HL-60/S4 treated with retinoic acid at 250 ng/mL for 4 days and 3 days (cell line): ENCODE data around the gene RNU1-4.
"Not testable (repeated sequence)": the region's sequence is repeated elsewhere in the genome, so short reads cannot be mapped to it uniquely, and the experiment has no call there.

Experiments used
- in situ Hi-C: fragments of 300-500 bp; cut with MboI; formaldehyde crosslinking; loops from 2 replicates; pipeline ENCODE4 v1.7.0; 2022; ENCODE audit warnings: low sequenced_read_pairs

Gene RNU1-4

DNA sequence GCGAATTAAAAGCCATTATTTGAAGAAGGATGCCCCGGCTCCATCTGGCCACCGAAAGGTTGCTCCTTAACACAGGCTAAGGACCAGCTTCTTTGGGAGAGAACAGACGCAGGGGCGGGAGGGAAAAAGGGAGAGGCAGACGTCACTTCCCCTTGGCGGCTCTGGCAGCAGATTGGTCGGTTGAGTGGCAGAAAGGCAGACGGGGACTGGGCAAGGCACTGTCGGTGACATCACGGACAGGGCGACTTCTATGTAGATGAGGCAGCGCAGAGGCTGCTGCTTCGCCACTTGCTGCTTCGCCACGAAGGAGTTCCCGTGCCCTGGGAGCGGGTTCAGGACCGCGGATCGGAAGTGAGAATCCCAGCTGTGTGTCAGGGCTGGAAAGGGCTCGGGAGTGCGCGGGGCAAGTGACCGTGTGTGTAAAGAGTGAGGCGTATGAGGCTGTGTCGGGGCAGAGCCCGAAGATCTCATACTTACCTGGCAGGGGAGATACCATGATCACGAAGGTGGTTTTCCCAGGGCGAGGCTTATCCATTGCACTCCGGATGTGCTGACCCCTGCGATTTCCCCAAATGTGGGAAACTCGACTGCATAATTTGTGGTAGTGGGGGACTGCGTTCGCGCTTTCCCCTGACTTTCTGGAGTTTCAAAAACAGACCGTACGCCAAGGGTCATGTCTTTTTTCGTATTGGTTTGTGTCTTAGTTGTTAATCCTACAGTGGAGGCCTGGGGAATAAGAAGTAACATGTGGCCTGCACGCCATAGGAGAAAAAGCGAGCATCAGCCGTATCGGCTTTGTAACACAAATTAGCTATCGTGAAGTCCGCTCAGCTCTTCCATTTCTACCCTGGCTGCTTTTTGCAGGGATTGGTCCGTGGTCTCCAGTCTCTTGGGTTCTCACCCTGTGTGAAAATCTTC is at the start of gene RNU1-4:
Gene RNU1-4 (plus strand): TSS at position 470 of the 918 bp plus-strand sequence.
- in situ Hi-C loops: not testable (repeated sequence)

DNA sequence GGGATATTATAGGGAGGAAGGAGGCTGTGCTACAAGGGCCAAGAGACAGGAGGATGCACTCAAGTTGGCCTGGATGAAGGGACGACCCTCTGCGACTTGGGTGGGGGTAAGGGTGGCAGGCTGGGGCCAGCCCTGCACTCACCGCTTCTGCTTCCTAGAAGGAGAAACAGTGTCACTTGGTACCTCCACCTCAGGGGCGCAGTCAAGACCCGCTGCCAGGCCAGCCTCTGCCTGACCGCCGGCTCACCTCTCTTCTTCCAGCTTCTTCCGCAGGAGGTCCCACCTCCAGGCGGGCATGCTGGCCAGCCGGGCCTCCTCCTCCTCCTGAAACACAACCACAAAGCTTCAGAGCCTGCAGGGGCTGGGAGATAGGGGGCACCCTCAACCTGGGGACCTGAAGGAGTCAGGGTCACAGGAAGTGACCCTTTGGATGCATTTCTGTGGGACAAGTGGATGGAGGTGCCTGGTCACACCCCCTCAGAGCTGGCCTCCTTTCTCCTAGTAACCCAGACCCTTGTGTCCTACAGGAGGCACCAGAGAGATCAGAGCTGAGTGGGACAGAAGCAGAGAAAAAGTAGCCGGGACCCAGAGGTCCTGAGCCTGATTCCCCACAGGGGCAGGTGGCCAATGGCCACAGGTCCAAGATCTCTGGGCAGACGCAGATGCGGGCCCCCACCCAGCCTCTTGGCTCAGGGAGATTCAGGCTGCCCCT is 49.2 kb upstream of the RNU1-4 start:
- in situ Hi-C loops: not testable (repeated sequence)

DNA sequence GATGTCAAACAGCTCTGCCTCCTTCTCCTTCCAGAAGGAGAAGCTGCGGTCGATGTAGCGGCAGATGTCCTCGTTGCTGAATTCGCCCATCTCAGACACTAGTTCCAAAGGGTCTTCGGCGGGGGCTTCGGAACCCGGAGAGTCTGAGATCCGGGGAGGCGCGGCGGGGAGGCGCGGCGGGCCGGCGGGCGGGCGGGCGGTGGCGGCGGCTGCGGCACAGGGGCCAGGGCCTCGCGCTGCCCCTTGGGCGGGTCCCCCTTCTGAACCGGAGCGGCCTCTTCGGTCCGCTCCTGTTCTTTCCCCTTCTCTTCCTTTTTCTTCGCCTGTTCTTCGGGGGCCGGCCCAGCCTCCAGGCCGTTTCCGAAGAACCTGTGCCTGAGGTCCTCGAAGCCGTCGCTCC is 48.0 kb upstream of the RNU1-4 start:
- in situ Hi-C loops: not testable (repeated sequence)

DNA sequence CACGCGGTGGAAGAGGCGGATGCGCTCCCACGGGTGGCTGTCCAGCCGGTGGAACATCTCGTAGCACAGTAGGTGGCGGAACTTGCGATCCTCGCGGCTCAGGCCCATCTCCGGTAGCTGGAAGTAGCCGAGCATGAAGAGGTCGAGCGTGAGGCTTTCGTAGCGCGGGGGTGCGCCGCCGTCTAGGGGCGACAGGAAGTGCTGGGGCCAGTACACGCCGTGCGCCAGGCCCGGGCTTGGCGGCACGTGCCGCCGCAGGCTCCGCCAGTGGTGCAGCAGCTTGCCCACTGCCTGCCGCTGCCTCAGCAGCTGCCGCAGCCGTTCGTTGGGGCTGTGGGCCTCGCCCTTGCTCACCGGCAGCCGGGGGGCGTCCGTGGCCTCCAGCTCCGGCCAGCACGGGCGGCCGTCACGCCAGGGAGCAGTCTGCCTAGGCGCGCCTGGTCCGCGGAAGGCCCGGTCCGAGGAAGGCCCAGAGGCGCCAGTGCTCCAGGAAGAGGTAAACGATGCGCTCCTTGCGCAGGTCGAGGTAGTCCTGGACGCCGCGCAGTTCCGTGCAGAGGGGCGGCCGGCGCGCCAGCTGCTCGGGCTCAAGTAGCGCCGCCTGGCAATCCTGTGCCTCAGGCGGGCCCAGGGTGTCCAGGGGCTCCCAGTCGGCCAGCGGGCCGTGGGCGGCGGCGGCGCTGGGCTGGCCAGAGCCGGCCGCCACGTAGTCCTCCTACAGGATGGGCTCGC is 47.4 kb upstream of the RNU1-4 start:
- in situ Hi-C loops: not testable (repeated sequence)

DNA sequence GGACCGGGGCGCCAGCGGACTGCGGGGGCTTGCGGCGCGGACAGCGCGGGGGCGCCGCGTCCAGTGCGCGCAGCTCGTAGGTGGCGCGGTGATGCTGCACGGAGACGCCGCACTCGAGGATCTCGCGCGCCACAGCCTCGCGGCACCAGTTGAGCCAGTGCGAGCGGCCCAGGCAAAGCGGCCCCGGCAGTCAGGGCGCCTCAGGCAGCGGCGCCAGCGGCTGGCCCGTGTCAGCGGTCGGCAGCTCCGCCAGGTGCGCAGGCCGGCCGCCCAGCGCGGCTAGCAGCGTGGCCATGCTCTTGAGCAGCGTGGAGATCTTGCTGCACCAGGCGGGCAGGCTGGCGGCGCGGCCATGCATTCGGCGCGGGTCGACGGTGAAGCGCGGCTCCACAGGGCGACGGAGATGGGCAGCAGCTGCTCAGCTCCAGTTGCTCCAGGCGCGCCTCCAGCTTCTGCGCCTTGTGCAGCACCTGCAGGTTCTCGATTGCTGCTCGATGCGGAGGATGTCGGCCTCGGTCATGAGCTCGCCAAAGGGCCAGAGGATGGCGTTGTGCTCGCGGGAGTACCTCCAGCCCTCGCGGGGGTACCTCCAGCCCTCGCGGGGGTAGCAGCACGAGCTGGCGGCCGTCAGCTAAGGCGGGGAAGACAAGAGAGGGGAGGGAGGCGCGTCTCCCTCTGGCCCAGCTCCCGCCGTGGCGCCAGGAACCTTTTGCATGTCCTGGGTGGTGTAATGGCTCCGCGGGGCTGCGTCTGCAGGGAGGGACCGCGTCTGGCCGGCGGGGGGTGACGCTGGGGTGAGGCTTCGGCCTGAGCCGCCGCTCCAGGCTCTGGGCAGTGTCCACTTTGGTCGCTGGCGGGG is 46.6 kb upstream of the RNU1-4 start:
- in situ Hi-C loops: not testable (repeated sequence)

DNA sequence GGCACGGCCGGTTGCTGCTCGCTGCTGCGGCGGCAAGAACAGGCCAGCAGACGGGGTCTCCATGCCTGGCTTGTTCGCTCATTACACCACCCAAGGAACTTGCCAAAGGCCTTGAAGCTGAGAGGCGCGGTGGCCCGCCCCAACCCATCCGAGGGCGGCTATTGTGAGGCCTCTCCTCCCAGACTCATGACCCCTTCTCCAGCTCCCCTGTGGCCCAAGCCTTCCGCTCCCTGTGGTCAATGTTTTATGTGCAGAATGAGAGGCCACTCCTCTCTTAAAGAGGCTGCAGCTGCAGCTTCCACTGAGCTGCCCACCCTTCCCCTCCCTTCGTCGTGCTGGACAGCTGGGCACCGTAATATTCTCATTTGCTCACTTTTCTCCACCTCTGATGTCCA is 46.0 kb upstream of the RNU1-4 start:
- in situ Hi-C loops: not testable (repeated sequence)

DNA sequence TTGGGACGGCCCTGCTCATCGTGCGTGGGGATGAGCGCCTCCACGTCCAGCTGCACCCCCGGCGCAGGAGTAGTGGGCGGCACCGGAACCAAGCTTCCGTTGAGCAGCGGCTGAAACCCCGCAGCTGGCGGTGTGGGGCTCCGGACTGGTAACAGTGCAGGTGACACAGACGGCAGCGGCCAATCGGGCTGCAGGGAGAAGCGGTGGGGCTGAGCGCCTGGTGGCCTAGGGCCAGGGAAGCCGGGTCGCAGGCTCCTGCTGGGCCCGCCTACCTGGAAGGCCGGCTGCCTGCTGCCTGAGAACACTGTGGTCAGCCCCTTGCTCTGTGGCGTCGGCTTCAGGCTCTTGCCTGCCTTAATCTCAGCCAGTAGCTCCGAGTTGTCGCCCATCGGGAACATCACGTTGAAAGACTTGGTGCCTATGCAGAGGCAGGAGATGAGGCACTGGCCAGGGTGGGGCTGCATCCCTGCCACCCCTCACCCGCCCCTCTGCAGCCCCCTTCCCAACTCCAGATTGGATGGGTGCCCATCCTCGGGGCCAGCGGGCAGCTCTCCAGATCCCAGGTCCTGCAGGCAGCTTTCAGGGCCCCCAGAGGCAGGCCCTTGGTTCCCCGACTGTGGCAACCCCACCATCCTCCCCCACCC is 43.7 kb upstream of the RNU1-4 start:
- in situ Hi-C loops: not testable (repeated sequence)

DNA sequence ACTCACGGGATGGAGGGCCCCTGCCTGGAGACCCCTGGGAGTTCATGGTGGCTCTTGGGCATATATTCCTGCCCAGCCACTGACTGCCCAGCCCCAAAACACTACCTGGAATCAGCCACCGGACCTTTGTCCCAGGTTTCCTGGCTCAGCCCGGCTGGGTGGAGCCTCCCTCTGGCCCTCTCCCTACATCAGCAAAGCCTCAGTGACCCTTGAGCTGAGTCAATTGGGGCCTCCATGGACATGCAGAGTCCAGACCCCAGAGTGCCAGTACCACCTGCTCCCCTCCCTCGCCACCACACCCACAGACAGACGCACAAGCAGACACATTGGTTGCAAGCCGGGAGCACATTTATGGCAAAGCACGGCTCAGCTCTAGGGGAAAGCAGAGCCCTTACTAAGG is 43.2 kb upstream of the RNU1-4 start:
- in situ Hi-C loops: not testable (repeated sequence)

DNA sequence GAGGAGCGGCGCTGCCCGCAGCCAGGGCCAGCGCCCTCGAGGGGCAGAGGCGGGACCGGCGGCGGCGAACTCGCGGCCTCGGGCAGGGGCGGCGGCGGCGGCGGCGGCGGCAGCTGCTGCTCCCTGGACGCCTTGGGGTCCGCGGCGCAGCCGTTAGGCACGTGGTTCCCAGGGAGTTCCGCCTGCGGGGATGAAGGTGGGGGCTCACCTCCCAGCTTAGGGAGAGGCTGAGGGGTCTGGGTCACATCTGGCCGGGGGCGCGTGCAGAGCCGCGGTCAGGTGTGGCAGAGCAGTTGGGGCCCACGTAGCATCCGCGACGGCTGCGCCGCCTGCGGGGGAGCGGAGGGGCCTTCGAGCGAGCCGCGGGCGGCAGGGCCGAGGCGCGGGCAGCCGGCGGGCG is 40.9 kb upstream of the RNU1-4 start:
- in situ Hi-C loops: not testable (repeated sequence)

DNA sequence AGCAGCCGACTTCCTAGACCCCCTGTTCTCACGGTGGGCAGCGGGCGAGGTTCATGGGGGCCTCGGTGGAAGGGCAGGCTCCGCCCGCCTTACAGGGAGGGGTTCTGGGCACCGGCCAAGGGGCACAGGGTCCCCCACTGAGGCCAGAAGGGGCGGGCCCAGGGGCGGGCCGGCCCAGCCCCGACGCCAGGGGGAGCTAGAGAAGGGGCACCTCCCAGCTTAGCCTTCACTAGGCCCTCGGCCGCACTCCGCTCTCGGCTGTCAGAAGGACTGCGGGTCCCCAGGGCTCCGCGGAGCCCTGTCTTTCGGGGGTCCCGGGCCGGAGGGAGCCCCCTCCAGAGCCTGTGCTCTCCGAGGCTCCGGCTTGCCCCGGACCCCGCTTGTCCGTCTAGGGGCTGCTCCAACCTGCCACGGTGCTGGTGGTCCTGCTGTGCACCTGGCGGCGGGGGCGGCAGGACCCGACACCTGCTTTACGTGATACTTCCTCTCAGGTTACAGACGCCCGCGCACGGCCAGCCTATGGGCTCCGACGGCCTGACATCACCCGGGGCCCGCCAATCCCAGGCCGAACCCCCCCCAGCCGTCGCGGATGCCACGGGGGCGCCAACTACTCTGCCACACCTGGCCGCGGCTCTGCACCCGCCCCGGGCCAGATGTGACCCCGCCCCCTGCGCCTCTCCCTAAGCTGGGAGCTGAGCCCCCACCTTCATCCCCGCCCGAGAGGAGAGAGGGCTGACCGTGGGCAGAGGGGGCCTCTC is 40.0 kb upstream of the RNU1-4 start:
- in situ Hi-C loops: not testable (repeated sequence)

DNA sequence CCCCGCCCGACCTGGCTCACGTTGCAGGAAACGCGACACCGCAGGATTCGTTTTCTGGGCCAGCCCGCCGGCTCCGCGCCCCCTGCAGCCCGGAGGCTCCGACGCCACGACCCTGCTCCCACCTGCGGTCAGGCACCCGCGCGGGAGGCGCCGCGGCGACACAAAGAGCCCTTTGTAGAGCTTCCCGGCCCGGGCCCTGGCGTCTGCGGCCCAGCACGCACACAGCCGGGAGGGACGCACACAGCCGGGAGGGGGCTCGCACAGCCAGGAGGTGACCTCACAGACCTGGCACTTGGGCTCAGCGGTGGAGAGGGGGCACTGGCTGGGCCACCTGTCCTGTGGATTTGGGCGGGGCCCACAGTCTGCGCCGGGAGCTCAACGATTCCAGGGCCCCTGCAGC is 39.1 kb upstream of the RNU1-4 start:
- in situ Hi-C loops: not testable (repeated sequence)

DNA sequence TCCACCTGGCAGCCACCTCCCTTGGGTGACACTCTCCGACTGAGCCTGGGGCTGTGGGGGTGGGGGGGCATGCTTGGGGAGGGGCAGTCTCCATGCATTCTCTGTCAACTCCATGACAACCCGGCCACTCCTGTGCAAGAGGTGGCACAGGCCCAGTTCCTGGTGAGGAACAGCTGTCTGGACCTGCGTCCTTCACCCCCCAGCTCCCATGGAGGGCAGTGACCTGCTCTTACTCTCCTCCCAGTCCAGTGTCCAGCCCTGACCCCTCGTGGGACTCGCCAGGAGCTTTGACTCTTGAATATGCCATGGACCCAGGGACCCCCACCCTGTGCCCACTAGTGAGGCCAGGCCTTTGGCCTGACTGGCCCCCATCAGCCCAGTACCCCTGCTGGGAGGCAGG is 38.0 kb upstream of the RNU1-4 start:
- in situ Hi-C loops: not testable (repeated sequence)

DNA sequence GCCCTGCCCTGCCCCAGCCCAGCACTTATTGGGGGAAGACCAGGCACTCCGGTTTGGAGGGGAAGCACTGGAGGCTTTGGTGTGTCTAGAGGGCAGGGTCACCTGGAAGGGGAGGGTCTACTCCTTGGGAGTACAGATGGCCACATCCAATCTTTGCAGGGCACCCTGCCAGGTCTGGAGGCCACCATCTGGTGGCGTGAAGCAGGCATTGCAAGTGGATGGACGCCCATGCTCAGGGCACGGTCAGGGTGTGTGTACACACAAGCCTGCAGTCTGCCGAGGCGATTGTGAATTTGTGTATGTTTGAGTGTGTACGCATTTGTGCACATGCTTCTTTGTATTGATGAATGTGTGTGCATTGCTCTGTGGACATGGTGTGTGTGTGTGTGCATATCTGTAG is 37.2 kb upstream of the RNU1-4 start:
- in situ Hi-C loops: not testable (repeated sequence)

DNA sequence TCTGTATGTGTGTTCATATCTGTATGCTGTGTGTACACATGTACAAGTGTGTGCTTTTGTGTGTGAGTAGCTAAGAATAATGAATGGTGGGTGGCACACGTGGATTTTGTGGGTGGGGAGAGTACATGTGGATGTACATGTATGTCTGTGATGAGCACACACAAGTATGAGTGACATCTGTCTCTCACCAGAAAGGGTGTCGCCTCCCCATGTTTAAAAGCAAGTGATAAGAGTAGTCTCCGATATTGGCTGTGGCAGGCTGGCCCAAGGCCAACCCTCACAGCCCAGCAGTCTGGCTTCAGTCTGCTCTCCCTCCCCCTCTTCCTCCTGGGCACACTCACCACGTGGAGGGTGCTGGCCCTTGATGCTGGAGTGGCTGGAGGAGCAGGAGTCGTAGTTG is 36.7 kb upstream of the RNU1-4 start:
- in situ Hi-C loops: not testable (repeated sequence)

DNA sequence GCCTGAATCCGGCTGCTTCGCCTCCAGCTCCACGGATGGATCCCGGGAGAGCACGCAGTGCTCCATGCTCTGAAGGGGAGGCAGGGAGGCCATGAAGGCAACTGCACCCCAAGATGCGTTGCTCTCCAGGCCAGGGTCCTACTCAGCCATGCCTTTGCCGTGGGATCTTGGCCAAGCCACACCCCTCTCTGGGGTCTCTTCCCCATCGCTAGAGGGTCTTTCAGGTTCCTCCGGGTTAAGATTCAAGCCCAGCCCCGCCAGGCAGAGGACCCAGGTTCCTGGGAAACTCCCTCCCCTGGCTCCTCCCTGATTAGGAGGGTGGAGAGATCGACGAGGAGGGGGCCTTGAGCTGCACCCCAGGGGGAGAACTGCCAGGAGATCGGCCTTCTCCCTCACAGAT is 36.2 kb upstream of the RNU1-4 start:
- in situ Hi-C loops: not testable (repeated sequence)

DNA sequence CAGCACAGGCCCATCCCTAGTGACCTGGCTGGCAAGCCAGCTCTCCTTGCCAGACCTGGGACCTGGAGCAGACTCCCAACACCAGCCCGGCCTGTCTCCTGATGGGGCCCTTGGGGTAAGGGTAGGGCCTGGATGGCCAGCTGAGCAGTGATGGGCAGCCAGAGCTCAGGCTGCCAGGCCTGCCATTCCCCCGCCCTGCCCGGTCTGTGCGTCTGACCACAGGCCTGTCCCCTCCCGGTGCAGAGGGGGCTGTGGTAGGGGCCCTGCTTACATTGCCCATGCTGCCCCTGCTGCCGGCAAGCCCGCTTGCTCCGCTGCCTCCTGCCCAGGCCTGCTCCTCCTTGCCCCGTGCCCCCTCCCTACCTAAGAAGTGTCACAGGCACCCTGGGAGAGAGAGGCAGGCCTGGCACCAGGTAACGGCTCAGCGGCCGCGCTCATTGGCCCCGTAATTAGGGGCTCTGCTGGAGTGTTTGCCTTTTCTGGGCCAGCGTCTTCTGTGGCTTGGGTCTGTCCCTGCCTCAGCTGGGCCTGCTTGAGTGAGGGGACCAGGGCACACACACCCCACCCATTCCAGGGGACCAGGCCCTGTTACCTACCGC is 35.7 kb upstream of the RNU1-4 start:
- in situ Hi-C loops: not testable (repeated sequence)

DNA sequence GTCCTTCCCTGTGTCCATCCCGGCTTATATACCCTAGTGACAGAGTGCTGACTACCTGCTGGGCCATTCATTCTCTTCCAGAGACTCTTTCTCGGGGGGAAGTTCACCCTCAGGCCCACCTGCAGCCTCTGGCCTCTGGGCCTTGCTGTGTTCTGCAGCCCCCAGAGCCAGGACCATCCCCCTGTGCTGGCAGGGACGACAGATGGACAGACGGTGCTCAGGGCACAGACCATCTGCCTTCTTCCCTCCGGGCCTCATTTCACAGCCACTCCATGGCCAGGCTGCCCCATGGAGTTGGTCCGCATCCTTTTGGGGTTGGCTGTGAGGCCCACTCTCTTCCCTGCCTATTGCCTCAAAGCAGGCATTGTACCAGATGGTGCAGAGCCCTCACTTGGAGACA is 34.0 kb upstream of the RNU1-4 start:
- in situ Hi-C loops: not testable (repeated sequence)

DNA sequence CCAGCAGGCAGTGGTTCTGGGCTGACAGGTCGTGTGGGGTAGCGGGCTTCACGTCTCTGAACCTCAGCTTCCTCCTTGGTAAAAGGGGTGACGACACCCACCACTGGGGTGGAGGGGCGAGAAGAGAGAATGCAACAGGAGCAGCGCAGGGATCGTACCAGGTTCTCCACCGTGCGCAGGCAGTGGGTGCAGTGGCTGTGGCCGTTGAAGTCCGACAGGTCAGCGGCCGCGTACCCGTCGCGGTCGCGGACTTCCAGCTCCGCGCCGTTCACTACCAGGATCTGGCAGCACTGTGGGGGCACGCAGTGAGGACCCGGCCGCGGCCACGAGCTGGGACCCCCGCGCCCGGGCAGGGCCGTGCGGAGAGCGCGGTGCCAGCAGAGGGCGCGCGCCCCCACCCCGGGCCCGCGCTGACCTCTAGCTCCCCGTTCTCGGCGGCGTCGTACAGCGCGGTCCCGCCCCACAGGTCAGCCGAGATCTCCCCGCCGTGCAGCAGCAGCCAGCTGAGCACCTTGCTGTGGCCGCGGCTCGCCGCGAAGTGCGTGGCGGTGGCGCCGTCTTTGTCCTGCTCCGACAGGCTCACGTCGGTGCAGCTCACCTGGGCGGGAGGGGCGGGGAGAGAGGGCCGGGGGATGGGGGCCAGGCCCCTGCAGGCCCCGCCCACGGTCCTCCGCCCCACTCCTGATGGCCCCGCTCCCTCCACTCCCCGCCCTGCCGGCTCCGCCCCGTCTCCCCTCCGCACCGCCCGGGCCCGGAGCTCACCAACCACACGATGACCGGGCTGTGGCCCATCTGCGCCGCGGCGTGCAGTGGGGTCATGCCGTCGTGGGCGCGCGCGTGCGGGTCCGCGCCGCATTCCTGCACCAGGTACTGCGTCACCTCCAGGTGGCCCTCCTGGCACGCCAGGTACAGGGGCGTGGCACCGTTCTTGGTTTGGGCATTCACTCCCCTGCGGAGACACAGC is 32.9 kb upstream of the RNU1-4 start:
- in situ Hi-C loops: not testable (repeated sequence)
